HepG2 (cell line): ENCODE data around the gene URAD. TPM values are rescaled to one million over a fixed set of nuclear protein-coding genes. Genes with fewer than 3 reads are reported as not detected.

Source experiments
- ATAC-seq: fragments of 200-7000 bp; cut with Tn5 transposase; 3 replicates; pipeline ENCODE4 v1.9.1; 2020; ENCODE audit warnings: mild to moderate bottlenecking, moderate library complexity
- BruUV-seq: library from RNA; stranded (reverse); fragments of 400-500 nt; replicated peaks from 2 replicates; lab custom pipeline; 2021; lab: Mats Ljungman, UMichigan
- CTCF ChIA-PET: fragments of 300-600 bp; formaldehyde crosslinking; extraction: SDS; loops from one replicate; lab custom pipeline; 2021; ENCODE audit warnings: low total read pairs, inconsistent platforms, low intra/inter-chr PET ratio; lab: Yijun Ruan, JAX
- POLR2A ChIA-PET: fragments of 350-600 bp; sonication (Branson Sonifier 250); formaldehyde crosslinking; loops from one replicate; lab custom pipeline; 2020; ENCODE audit warnings: antibody characterized with exemption, inconsistent platforms; lab: Yijun Ruan, JAX
- DNase-seq: peaks from one replicate; pipeline ENCODE4 v3.0.0-alpha.2; 2015; ENCODE audit warnings: low spot score
- FAIRE-seq: peaks from 3 replicates; lab custom pipeline; 2011; peaks lifted over from hg19 to GRCh38; lab: Jason Lieb, UNC
- H2AFZ ChIP-seq: one replicate; pipeline ENCODE4 v1.6.1; 2011; ENCODE audit warnings: low read length, inconsistent platforms
- H3K27ac ChIP-seq: fragments of 300-600 bp; 3 replicates; pipeline ENCODE4 v1.8.0; 2011; ENCODE audit warnings: mixed run types, mild to moderate bottlenecking, mixed read lengths, low read length, inconsistent platforms; ENCODE audit not compliant: insufficient read depth; ENCODE audit errors: extremely low read length
- H3K27me3 ChIP-seq, 2 experiments: fragments of 200-600 bp in 1 of 2; 2 replicates in 1 of 2; 3 replicates in 1 of 2; pipeline versions ENCODE4 v1.6.0 to v1.8.0; 2011; ENCODE audit warnings: low read length in 2 of 2, mild to moderate bottlenecking in 2 of 2, moderate library complexity in 2 of 2, inconsistent platforms in 1 of 2; ENCODE audit not compliant: insufficient read depth in 2 of 2, control insufficient read depth in 1 of 2
- H3K36me3 ChIP-seq, 2 experiments: fragments of 200-600 bp in 1 of 2; replicated peaks in 1 of 2; 2 replicates in 1 of 2; 3 replicates in 1 of 2; pipeline versions ENCODE4 v1.5.1 to v1.8.0; 2011; ENCODE audit warnings: low read length in 2 of 2, inconsistent platforms in 1 of 2; ENCODE audit not compliant: insufficient read depth in 2 of 2, control insufficient read depth in 1 of 2
- H3K4me1 ChIP-seq: 2 replicates; pipeline ENCODE4 v1.5.1; 2012; ENCODE audit warnings: low read length, inconsistent platforms; ENCODE audit not compliant: insufficient read depth
- H3K4me2 ChIP-seq: 2 replicates; pipeline ENCODE4 v1.6.0; 2011; ENCODE audit warnings: low read depth, low read length, inconsistent platforms
- H3K4me3 ChIP-seq, 3 experiments: fragments of 200-600 bp in 1 of 3; sonication (generic), shearing (Covaris generic) in 1 of 3; replicated peaks in 1 of 3; 2 replicates each; pipeline ENCODE4 v1.5.1; 2011 to 2016; ENCODE audit warnings: low read length in 3 of 3, inconsistent platforms in 2 of 3, low read depth in 2 of 3, mild to moderate bottlenecking in 2 of 3, control low read depth in 1 of 3, mixed read lengths in 1 of 3; ENCODE audit not compliant: insufficient read depth in 1 of 3
- H3K79me2 ChIP-seq: one replicate; pipeline ENCODE4 v1.6.1; 2011; ENCODE audit warnings: low read length, inconsistent platforms; ENCODE audit not compliant: insufficient read depth
- H3K9ac ChIP-seq: 2 replicates; pipeline ENCODE4 v1.6.0; 2011; ENCODE audit warnings: mild to moderate bottlenecking, low read depth, low read length, inconsistent platforms; ENCODE audit not compliant: insufficient read depth
- H3K9me3 ChIP-seq: 2 replicates; pipeline ENCODE4 v1.5.1; 2012; ENCODE audit warnings: mild to moderate bottlenecking, low read length
- H4K20me1 ChIP-seq: 2 replicates; pipeline ENCODE4 v1.6.0; 2011; ENCODE audit warnings: inconsistent platforms, mild to moderate bottlenecking, low read length, moderate library complexity; ENCODE audit not compliant: insufficient read depth
- ATF1 ChIP-seq: IDR thresholded peaks from 2 replicates; pipeline ENCODE4 v1.6.1; 2016; ENCODE audit warnings: mild to moderate bottlenecking, control low read depth
- ELF1 ChIP-seq: sonication (generic); formaldehyde crosslinking; IDR thresholded peaks from 2 replicates; pipeline ENCODE4 v1.4.0; 2020; ENCODE audit warnings: missing genetic modification reagents
- HES4 ChIP-seq: sonication (generic); formaldehyde crosslinking; IDR thresholded peaks from 2 replicates; pipeline ENCODE4 v1.9.0; 2021; ENCODE audit warnings: mild to moderate bottlenecking, missing genetic modification reagents, borderline replicate concordance
- JUN ChIP-seq: sonication (generic); formaldehyde crosslinking; IDR thresholded peaks from 2 replicates; pipeline ENCODE4 v1.4.0; 2020; ENCODE audit warnings: mild to moderate bottlenecking, missing genetic modification reagents
- LBX2 ChIP-seq: sonication (generic); formaldehyde crosslinking; IDR thresholded peaks from 2 replicates; pipeline ENCODE4 v1.5.0; 2020; ENCODE audit warnings: missing genetic modification reagents, mild to moderate bottlenecking, borderline replicate concordance
- MTF1 ChIP-seq: sonication (generic); formaldehyde crosslinking; IDR thresholded peaks from 2 replicates; pipeline ENCODE4 v1.5.0; 2020; ENCODE audit warnings: missing genetic modification reagents
- NR0B2 ChIP-seq: sonication (generic); formaldehyde crosslinking; IDR thresholded peaks from 2 replicates; pipeline ENCODE4 v1.4.0; 2020; ENCODE audit warnings: mild to moderate bottlenecking, missing genetic modification reagents
- PHF21A ChIP-seq: sonication (generic); formaldehyde crosslinking; IDR thresholded peaks from 2 replicates; pipeline ENCODE4 v1.5.0; 2020; ENCODE audit warnings: mild to moderate bottlenecking, missing genetic modification reagents
- RFX1 ChIP-seq: fragments of 450-650 bp; IDR thresholded peaks from 2 replicates; pipeline ENCODE4 v1.6.1; 2017
- TIGD3 ChIP-seq: sonication (generic); formaldehyde crosslinking; IDR thresholded peaks from 2 replicates; pipeline ENCODE4 v1.5.1; 2020; ENCODE audit warnings: mild to moderate bottlenecking, missing genetic modification reagents, borderline replicate concordance
- ZFP62 ChIP-seq: sonication (generic); formaldehyde crosslinking; IDR thresholded peaks from 2 replicates; pipeline ENCODE4 v1.4.0; 2020; ENCODE audit warnings: missing genetic modification reagents
- ZNF230 ChIP-seq: sonication (generic); formaldehyde crosslinking; IDR thresholded peaks from 2 replicates; pipeline ENCODE4 v1.4.0; 2020; ENCODE audit warnings: mild to moderate bottlenecking, missing genetic modification reagents
- ZNF251 ChIP-seq: sonication (generic); formaldehyde crosslinking; IDR thresholded peaks from 2 replicates; pipeline ENCODE4 v1.9.0; 2021; ENCODE audit warnings: mild to moderate bottlenecking, missing genetic modification reagents
- ZNF264 ChIP-seq: sonication (generic); formaldehyde crosslinking; IDR thresholded peaks from 2 replicates; pipeline ENCODE4 v1.4.0; 2020; ENCODE audit warnings: missing genetic modification reagents
- ZNF281 ChIP-seq: sonication (generic); formaldehyde crosslinking; IDR thresholded peaks from 2 replicates; pipeline ENCODE4 v1.4.0; 2020; ENCODE audit warnings: missing genetic modification reagents, borderline replicate concordance
- ZNF317 ChIP-seq: sonication (generic); formaldehyde crosslinking; IDR thresholded peaks from 2 replicates; pipeline ENCODE4 v1.5.0; 2020; ENCODE audit warnings: mild to moderate bottlenecking, missing genetic modification reagents
- ZNF816 ChIP-seq: sonication (generic); formaldehyde crosslinking; IDR thresholded peaks from 2 replicates; pipeline ENCODE4 v1.8.0; 2022; ENCODE audit warnings: missing genetic modification reagents, mild to moderate bottlenecking, borderline replicate concordance
- WGBS: methylation state at CpG from one replicate; pipeline ENCODE4 v1.1.6; 2017; ENCODE audit warnings: low lambda C conversion rate; 5-methylcytosine and 5-hydroxymethylcytosine counted together
- in situ Hi-C: cut with HindIII; loops from 2 replicates; pipeline ENCODE4 v1.10.0; 2017; ENCODE audit warnings: low pct_unique_long_range_greater_than_20kb; ENCODE audit not compliant: extremely low pct_ligation_motif_present
- intact Hi-C: fragments of 100-400 bp; cut with micrococcal nuclease; formaldehyde crosslinking; loops from one replicate; pipeline ENCODE4 v1.10.0; 2022; ENCODE audit not compliant: unreplicated experiment
- polyA plus RNA-seq, 8 experiments: library from polyadenylated mRNA; depleted of rRNA in 3 of 8; stranded (reverse) in 7 of 8; unstranded in 1 of 8; fragments of >200 nt; fragmentation: Illumina TruSeq in 4 of 8; extraction: Trizol in 4 of 8; gene quantifications; 2 replicates each; pipeline versions ENCODE4 v1.2.1 to v1.2.3, GENCODE V29; 2011 to 2016; ENCODE audit warnings: low read depth in 4 of 8, missing spikeins in 1 of 8, mixed read lengths in 1 of 8; ENCODE audit not compliant: insufficient read depth in 1 of 8
- total RNA-seq, 5 experiments: library from RNA; depleted of rRNA; stranded (reverse); fragments of >200 nt; fragmentation: Illumina TruSeq; extraction: Trizol; gene quantifications; 2 replicates each; pipeline ENCODE4 v1.2.3, GENCODE V29; 2016; ENCODE audit warnings: low read depth in 1 of 5

Gene URAD
- total and polyA plus RNA-seq, 2 of the 13 experiments (the other 11 are each of a cell fraction or from before 2014, with no cell fraction given) = not detected

GRCh38 chr13:27976362-27977091 lies 12.0 kb downstream of the URAD start (continued):
- TF ChIP-seq JUN = no peak
- no peak for TF ChIP-seq ZNF317
- no peak for TF ChIP-seq RFX1
- TF ChIP-seq, all 625 proteins: peak for 0

GRCh38 chr13:27975564-27976361 lies 12.7 kb downstream of the URAD start:
- no peak for DNase-seq
- H3K4me2 ChIP-seq = no peak overlapping the region
- H3K9ac ChIP-seq = no peak overlapping the region
- FAIRE-seq = no peak
- 51% methylated on average over 30 of the region's 51 CpGs for WGBS
- no peak overlapping the region for H3K27ac ChIP-seq
- intact Hi-C loops (no loop called here), in situ Hi-C loops (loop anchor here (10.0 to 25.0 kb wide), 2 partner anchors 488 to 611 kb away; no protein-coding TSS in a partner anchor)
- H3K27me3 ChIP-seq = peaks cover 2 to 65% of the 10 kb centered on the region in 2 experiments; a peak in 4 of 5 replicates
- no peak overlapping the region for H3K4me3 ChIP-seq
- CTCF ChIA-PET = no interaction called here
- no peaks in the 10 kb centered on the region for H3K9me3 ChIP-seq
- H2AFZ ChIP-seq = no peak overlapping the region
- no peak for ATAC-seq
- POLR2A ChIA-PET = interaction anchor here (1.3 kb wide), 1 partner anchor 15 kb away, joined by 3 read pairs; no protein-coding TSS in a partner anchor
- TF ChIP-seq NR0B2 (CRISPR knock-in tag) (no peak), ZNF264 (no peak), ZNF230 (CRISPR knock-in tag) (no peak), ZNF251 (CRISPR knock-in tag) (no peak), ZNF281 (CRISPR knock-in tag) (no peak), MTF1 (CRISPR knock-in tag) (no peak), HES4 (no peak), ZFP62 (CRISPR knock-in tag) (no peak), PHF21A (CRISPR knock-in tag) (no peak), ELF1 (no peak), TIGD3 (CRISPR knock-in tag) (no peak), ATF1 (no peak), ZNF816 (no peak), LBX2 (CRISPR knock-in tag) (no peak)
- no peaks in the 10 kb centered on the region for H4K20me1 ChIP-seq
- H3K36me3 ChIP-seq = no peaks in the 10 kb centered on the region
- no peaks in the 10 kb centered on the region for H3K79me2 ChIP-seq
- no TSS peak for BruUV-seq
- peaks cover 5% of the 10 kb centered on the region for H3K4me1 ChIP-seq
